Measurements from ENCODE around the gene RAG2. TPM values are rescaled to one million over a fixed set of nuclear protein-coding genes. Genes with fewer than 3 reads are reported as not detected.
A peak's percentile ranks its signal among the peaks of the same experiment; 100 is the strongest.

The RAG2 gene
- total and polyA plus RNA-seq, 2 donors (not counting 1 experiment from before 2014, with no cell fraction given) = not detected

- H3K27ac Mint-ChIP-seq = no peak overlapping the region
- Histone ChIP-seq H3K4me1 (ENCODE audit: control insufficient read depth in 2 of 2, insufficient read depth in 2 of 2, low read length in 2 of 2) (peaks cover 8 to 15% of the 10 kb centered on the region in 2 donors), H3K79me2 (ENCODE audit: control insufficient read depth, insufficient read depth, low read length) (no peaks in the 10 kb centered on the region), H3K9me3 (ENCODE audit: control extremely low read depth in 1 of 3, control insufficient read depth in 2 of 3, insufficient read depth in 1 of 3, low read length in 2 of 3) (no peaks in the 10 kb centered on the region), H2AFZ (ENCODE audit: insufficient read depth, low read depth, low read length, poor library complexity, severe bottlenecking) (no peak overlapping the region), H3K27ac (ENCODE audit: low read length in 2 of 2) (no peak overlapping the region), H3K36me3 (replicated peaks in 1 of 2; ENCODE audit: control extremely low read depth in 1 of 2, control insufficient read depth in 1 of 2, extremely low read depth in 1 of 2, insufficient read depth in 2 of 2, low read length in 1 of 2) (no peaks in the 10 kb centered on the region), H3K4me3 (ENCODE audit: control extremely low read depth in 1 of 5, extremely low read depth in 1 of 5, insufficient read depth in 1 of 5, low read depth in 2 of 5, low read length in 4 of 5) (no peak overlapping the region), H4K20me1 (ENCODE audit: control insufficient read depth, insufficient read depth, low read length, poor library complexity, severe bottlenecking) (no peaks in the 10 kb centered on the region), H3K9ac (ENCODE audit: low read length) (no peak overlapping the region), H3K27me3 (replicated peaks in 1 of 4; ENCODE audit: control extremely low read depth in 1 of 4, control insufficient read depth in 3 of 4, insufficient read depth in 4 of 4, low read length in 3 of 4) (peaks cover 0 to 39% (median 23%) of the 10 kb centered on the region in 4 experiments), H3K4me2 (replicated peaks; ENCODE audit: low read depth, low read length, poor library complexity, severe bottlenecking) (no peak overlapping the region)
- H3K4me1 Mint-ChIP-seq = peaks cover 11% of the 10 kb centered on the region
- ChIA-PET CTCF (no interaction called here), POLR2A (no interaction called here)
- intact Hi-C loops (cut with micrococcal nuclease) = no loop called here
- TF ChIP-seq, protein P1, sequence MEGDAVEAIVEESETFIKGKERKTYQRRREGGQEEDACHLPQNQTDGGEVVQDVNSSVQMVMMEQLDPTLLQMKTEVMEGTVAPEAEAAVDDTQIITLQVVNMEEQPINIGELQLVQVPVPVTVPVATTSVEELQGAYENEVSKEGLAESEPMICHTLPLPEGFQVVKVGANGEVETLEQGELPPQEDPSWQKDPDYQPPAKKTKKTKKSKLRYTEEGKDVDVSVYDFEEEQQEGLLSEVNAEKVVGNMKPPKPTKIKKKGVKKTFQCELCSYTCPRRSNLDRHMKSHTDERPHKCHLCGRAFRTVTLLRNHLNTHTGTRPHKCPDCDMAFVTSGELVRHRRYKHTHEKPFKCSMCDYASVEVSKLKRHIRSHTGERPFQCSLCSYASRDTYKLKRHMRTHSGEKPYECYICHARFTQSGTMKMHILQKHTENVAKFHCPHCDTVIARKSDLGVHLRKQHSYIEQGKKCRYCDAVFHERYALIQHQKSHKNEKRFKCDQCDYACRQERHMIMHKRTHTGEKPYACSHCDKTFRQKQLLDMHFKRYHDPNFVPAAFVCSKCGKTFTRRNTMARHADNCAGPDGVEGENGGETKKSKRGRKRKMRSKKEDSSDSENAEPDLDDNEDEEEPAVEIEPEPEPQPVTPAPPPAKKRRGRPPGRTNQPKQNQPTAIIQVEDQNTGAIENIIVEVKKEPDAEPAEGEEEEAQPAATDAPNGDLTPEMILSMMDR (IDR thresholded peaks at IDR 0.05) = no peak
- TF ChIP-seq EZH2 (IDR thresholded peaks at IDR 0.05; ENCODE audit: borderline replicate concordance, insufficient read depth, low read depth, low read length, poor library complexity, severe bottlenecking) = no peak
- no peak overlapping the region for H3K4me3 Mint-ChIP-seq
- ATAC-seq (ENCODE audit: low read depth) = no peak
- H3K27me3 Mint-ChIP-seq = peaks cover 62% of the 10 kb centered on the region
- no peak for DNase-seq
- H3K9me3 Mint-ChIP-seq (ENCODE audit: insufficient read depth) = no peaks in the 10 kb centered on the region
Observed at GRCh38 chr11:36596880-36597279, 1.2 kb downstream of the RAG2 start.

DNA sequence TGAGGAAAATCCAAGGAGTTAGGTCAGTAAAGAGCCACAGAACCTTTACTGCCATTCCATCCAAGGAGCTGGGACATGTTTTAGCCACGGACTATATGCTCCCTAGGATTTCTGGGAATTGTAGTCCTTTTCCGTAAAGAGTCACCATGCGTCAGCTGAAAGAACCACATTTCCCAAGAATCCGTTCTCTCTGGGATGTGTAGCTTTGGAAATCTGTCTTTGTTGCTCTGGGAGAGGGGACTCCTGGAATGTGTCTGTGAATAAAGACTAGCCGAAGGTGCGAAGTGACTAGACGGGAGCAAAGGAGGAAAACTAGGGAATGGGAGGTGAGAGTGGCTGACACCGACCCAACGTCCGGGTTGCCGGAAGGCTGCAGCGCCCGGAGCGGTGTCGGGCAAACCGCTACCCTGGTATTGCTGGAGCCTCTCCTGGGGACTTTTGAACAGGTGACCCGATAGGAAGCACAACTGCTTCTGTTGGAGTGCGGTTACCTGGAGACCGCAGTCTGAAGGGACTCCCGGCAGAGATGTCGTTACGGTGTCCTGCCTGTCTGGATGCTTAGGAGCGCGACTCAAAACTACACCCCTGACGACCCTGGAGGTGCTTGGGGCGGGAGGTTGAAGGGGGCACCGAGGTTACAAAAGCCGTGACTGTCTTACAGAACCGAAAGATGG is 3.6 kb downstream of the RAG2 start, which contains the start of gene IFTAP:
Gene IFTAP, plus strand, starts transcription at position 187 of the 674 bp plus-strand sequence. CDS start 15,602 bp downstream, outside the sequence.
- Histone ChIP-seq H3K27ac (ENCODE audit: low read length in 2 of 2) (no peak within 1 kb of the TSS), H3K27me3 (replicated peaks in 1 of 4; ENCODE audit: control extremely low read depth in 1 of 4, control insufficient read depth in 3 of 4, insufficient read depth in 4 of 4, low read length in 3 of 4) (peaks cover 0 to 25% (median 18%) of the 10 kb centered on the region in 4 experiments), H2AFZ (ENCODE audit: insufficient read depth, low read depth, low read length, poor library complexity, severe bottlenecking) (peak within 1 kb of the TSS; percentile 70), H3K36me3 (replicated peaks in 1 of 2; ENCODE audit: control extremely low read depth in 1 of 2, control insufficient read depth in 1 of 2, extremely low read depth in 1 of 2, insufficient read depth in 2 of 2, low read length in 1 of 2) (no peaks in the 10 kb centered on the region), H3K9ac (ENCODE audit: low read length) (peak within 1 kb of the TSS; percentile 48), H3K79me2 (ENCODE audit: control insufficient read depth, insufficient read depth, low read length) (no peaks in the 10 kb centered on the region), H4K20me1 (ENCODE audit: control insufficient read depth, insufficient read depth, low read length, poor library complexity, severe bottlenecking) (no peaks in the 10 kb centered on the region), H3K4me1 (ENCODE audit: control insufficient read depth in 2 of 2, insufficient read depth in 2 of 2, low read length in 2 of 2) (peaks cover 8 to 15% of the 10 kb centered on the region in 2 donors), H3K4me3 (ENCODE audit: control extremely low read depth in 1 of 5, extremely low read depth in 1 of 5, insufficient read depth in 1 of 5, low read depth in 2 of 5, low read length in 4 of 5) (peak within 1 kb of the TSS; percentile 31 to 74 (median 54)), H3K9me3 (ENCODE audit: control extremely low read depth in 1 of 3, control insufficient read depth in 2 of 3, insufficient read depth in 1 of 3, low read length in 2 of 3) (no peaks in the 10 kb centered on the region), H3K4me2 (replicated peaks; ENCODE audit: low read depth, low read length, poor library complexity, severe bottlenecking) (peak within 1 kb of the TSS; percentile 68)
- DNase-seq = peak; percentile 16
- WGBS (ENCODE audit: insufficient coverage) = 10% methylated on average over 23 of the region's 29 CpGs
- Mint-ChIP-seq H3K27ac (no peak within 1 kb of the TSS), H3K4me3 (peak within 1 kb of the TSS; percentile 79), H3K9me3 (ENCODE audit: insufficient read depth) (no peaks in the 10 kb centered on the region), H3K27me3 (peaks cover 55% of the 10 kb centered on the region), H3K4me1 (peaks cover 11% of the 10 kb centered on the region)
- peak; percentile 14 for ATAC-seq (ENCODE audit: low read depth)
- intact Hi-C loops (cut with micrococcal nuclease) = no loop called here
- TF ChIP-seq EZH2 (IDR thresholded peaks at IDR 0.05; ENCODE audit: borderline replicate concordance, insufficient read depth, low read depth, low read length, poor library complexity, severe bottlenecking) = no peak
- TF ChIP-seq, protein P1 (IDR thresholded peaks at IDR 0.05) = no peak
- ChIA-PET POLR2A (no interaction called here), CTCF (no interaction called here)

Data from B cell (primary cell).